ENCODE results near the gene MTMR12.

Gene MTMR12

DNA sequence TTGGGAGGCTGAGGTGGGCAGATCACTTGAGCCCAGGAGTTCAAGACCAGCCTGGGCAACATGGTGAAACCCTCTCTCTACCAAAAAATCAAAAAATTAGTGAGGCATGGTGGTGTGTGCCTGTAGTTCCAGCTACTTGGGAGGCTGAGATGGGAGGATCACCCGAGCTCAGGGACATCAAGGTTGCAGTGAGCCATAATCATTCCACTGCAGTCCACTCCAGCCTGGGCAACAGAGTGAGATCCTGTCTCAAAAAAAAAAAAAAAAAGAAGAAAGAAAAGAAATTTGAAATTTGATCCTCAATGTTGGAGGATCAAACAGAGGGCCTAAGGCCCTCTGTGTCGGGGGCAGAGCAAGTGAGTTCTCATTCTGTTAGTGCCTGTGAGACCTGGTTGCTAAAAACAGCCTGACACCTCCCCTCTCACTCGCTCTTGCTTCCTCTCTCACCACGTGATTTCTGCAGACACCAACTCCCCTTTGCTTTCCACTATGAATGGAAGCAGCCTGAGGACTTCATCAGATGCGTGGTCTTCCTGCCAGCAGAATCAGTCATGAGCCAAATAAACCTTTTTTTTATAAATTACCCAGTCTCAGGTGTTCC lies 130.2 kb downstream of the MTMR12 start:
- TF ChIP-seq OSR1 (CRISPR knock-in tag; IDR thresholded peaks at IDR 0.05): no peak
- TF ChIP-seq ESRRG (CRISPR knock-in tag; IDR thresholded peaks at IDR 0.05): no peak
- TF ChIP-seq ZNF565 (CRISPR knock-in tag; conservative IDR thresholded peaks at IDR 0.05; ENCODE audit: low read depth): no peak
- no peak for TF ChIP-seq ZFP30 (CRISPR knock-in tag; IDR thresholded peaks at IDR 0.05)
- no peak for TF ChIP-seq GLIS3 (CRISPR knock-in tag; IDR thresholded peaks at IDR 0.05)
- TF ChIP-seq, protein P1, sequence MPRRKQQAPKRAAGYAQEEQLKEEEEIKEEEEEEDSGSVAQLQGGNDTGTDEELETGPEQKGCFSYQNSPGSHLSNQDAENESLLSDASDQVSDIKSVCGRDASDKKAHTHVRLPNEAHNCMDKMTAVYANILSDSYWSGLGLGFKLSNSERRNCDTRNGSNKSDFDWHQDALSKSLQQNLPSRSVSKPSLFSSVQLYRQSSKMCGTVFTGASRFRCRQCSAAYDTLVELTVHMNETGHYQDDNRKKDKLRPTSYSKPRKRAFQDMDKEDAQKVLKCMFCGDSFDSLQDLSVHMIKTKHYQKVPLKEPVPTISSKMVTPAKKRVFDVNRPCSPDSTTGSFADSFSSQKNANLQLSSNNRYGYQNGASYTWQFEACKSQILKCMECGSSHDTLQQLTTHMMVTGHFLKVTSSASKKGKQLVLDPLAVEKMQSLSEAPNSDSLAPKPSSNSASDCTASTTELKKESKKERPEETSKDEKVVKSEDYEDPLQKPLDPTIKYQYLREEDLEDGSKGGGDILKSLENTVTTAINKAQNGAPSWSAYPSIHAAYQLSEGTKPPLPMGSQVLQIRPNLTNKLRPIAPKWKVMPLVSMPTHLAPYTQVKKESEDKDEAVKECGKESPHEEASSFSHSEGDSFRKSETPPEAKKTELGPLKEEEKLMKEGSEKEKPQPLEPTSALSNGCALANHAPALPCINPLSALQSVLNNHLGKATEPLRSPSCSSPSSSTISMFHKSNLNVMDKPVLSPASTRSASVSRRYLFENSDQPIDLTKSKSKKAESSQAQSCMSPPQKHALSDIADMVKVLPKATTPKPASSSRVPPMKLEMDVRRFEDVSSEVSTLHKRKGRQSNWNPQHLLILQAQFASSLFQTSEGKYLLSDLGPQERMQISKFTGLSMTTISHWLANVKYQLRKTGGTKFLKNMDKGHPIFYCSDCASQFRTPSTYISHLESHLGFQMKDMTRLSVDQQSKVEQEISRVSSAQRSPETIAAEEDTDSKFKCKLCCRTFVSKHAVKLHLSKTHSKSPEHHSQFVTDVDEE (CRISPR knock-in tag; IDR thresholded peaks at IDR 0.05): no peak
- no peak for TF ChIP-seq SNAI2 (CRISPR knock-in tag; IDR thresholded peaks at IDR 0.05)
- no peak for TF ChIP-seq PPARA (CRISPR knock-in tag; IDR thresholded peaks at IDR 0.05; ENCODE audit: borderline replicate concordance)
- TF ChIP-seq BACH2 (CRISPR knock-in tag; IDR thresholded peaks at IDR 0.05; ENCODE audit: borderline replicate concordance): no peak
- TF ChIP-seq ARNTL (CRISPR knock-in tag; IDR thresholded peaks at IDR 0.05; ENCODE audit: borderline replicate concordance, low read depth): no peak
- no peak for TF ChIP-seq ZNF70 (CRISPR knock-in tag; IDR thresholded peaks at IDR 0.05)
- TF ChIP-seq ZNF8 (CRISPR knock-in tag; IDR thresholded peaks at IDR 0.05): no peak
- TF ChIP-seq, protein P2, sequence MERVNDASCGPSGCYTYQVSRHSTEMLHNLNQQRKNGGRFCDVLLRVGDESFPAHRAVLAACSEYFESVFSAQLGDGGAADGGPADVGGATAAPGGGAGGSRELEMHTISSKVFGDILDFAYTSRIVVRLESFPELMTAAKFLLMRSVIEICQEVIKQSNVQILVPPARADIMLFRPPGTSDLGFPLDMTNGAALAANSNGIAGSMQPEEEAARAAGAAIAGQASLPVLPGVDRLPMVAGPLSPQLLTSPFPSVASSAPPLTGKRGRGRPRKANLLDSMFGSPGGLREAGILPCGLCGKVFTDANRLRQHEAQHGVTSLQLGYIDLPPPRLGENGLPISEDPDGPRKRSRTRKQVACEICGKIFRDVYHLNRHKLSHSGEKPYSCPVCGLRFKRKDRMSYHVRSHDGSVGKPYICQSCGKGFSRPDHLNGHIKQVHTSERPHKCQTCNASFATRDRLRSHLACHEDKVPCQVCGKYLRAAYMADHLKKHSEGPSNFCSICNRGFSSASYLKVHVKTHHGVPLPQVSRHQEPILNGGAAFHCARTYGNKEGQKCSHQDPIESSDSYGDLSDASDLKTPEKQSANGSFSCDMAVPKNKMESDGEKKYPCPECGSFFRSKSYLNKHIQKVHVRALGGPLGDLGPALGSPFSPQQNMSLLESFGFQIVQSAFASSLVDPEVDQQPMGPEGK (CRISPR knock-in tag; IDR thresholded peaks at IDR 0.05; ENCODE audit: borderline replicate concordance): no peak
- no peak for TF ChIP-seq ISL1 (CRISPR knock-in tag; IDR thresholded peaks at IDR 0.05)
- no peak for ATAC-seq

Data from SK-N-SH treated with all-trans-retinoic acid at 6 μM for 48 hours (cell line).